GM12891 (cell line): ENCODE measurements around the gene IQCE.

Source experiments
- POLR2A ChIP-seq: IDR thresholded peaks from 2 replicates; pipeline ENCODE4 v1.6.1; 2011; ENCODE audit warnings: low read depth, low read length, control low read depth
- POLR2AphosphoS5 ChIP-seq: IDR thresholded peaks from 2 replicates; pipeline ENCODE4 v1.6.1; 2011; ENCODE audit warnings: low read depth, low read length, control low read depth
- SPI1 ChIP-seq: IDR thresholded peaks from 2 replicates; pipeline ENCODE4 v1.6.1; 2011; ENCODE audit warnings: low read depth, low read length, control low read depth
- TAF1 ChIP-seq: IDR thresholded peaks from 2 replicates; pipeline ENCODE4 v1.6.1; 2011; ENCODE audit warnings: low read depth, low read length, control low read depth

DNA sequence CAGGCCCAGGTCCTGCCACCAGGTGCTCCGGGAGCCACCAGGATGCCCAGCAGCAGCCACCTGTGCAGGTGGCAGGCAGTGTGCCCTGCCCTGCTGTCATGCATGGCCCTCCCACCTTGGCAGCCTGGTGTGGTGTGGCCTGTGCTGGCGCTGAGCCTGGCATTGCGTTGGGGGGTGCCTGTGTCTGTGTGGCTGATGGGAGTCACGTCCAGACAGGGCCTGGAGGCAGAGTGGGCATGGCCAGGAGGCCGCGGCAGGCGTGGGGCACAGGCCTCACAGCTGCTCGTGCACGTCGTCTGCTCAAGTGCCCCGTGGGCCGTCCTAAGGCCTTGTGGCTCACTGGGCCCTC is 81.7 kb downstream of the IQCE start:
- no peak for TF ChIP-seq POLR2A
- TF ChIP-seq POLR2AphosphoS5 = no peak
- no peak for TF ChIP-seq TAF1
- no peak for TF ChIP-seq SPI1
